IPS-NIHi11 (cell line): ENCODE results near the gene HPSE2.
"Not testable (repeated sequence)": the region's sequence is repeated elsewhere in the genome, so short reads cannot be mapped to it uniquely, and the experiment has no call there.

Source experiments
- DNase-seq: peaks from one replicate; pipeline ENCODE4 v3.0.0; 2012; ENCODE audit warnings: mixed read lengths, low spot score

HPSE2 gene

GRCh38 chr10:99005254-99005653, 230.4 kb downstream of the HPSE2 start:
- no peak for DNase-seq

GRCh38 chr10:99004738-99005137, 230.9 kb downstream of the HPSE2 start:
- no peak for DNase-seq

GRCh38 chr10:99002392-99002791, 233.3 kb downstream of the HPSE2 start:
- no peak for DNase-seq

GRCh38 chr10:98997596-98997995, 238.1 kb downstream of the HPSE2 start:
- no peak for DNase-seq

GRCh38 chr10:98994030-98994429, 241.6 kb downstream of the HPSE2 start:
- no peak for DNase-seq

GRCh38 chr10:98983751-98984150, 251.9 kb downstream of the HPSE2 start:
- DNase-seq, result not testable (repeated sequence)

GRCh38 chr10:98980353-98980752, 255.3 kb downstream of the HPSE2 start:
- no peak for DNase-seq

- DNase-seq, result no peak
These were observed 264.2 kb downstream of the HPSE2 start for GRCh38 chr10:98971464-98971863.

- no peak for DNase-seq
These were observed 268.1 kb downstream of the HPSE2 start for GRCh38 chr10:98967601-98968000.

- no peak for DNase-seq
These were observed 272.0 kb downstream of the HPSE2 start for GRCh38 chr10:98963608-98964007.

- no peak for DNase-seq
These were observed 276.3 kb downstream of the HPSE2 start for GRCh38 chr10:98959379-98959778.

- no peak for DNase-seq
These were observed 277.9 kb downstream of the HPSE2 start for GRCh38 chr10:98957801-98958200.

GRCh38 chr10:98956576-98957260, 278.9 kb downstream of the HPSE2 start:
- DNase-seq, result no peak

- DNase-seq, result no peak
These were observed 282.4 kb downstream of the HPSE2 start for GRCh38 chr10:98953251-98953650.

- no peak for DNase-seq
These were observed 284.2 kb downstream of the HPSE2 start for GRCh38 chr10:98951269-98952000.

GRCh38 chr10:98950106-98950505, 285.5 kb downstream of the HPSE2 start:
- no peak for DNase-seq

- no peak for DNase-seq
These were observed 286.3 kb downstream of the HPSE2 start for GRCh38 chr10:98949306-98949705.

GRCh38 chr10:98943681-98944080, 292.0 kb downstream of the HPSE2 start:
- DNase-seq, result no peak

GRCh38 chr10:98929709-98930108, 305.9 kb downstream of the HPSE2 start:
- DNase-seq, result no peak

GRCh38 chr10:98925651-98926050, 310.0 kb downstream of the HPSE2 start:
- no peak for DNase-seq

- DNase-seq, result no peak
These were observed 311.1 kb downstream of the HPSE2 start for GRCh38 chr10:98924526-98924925.

- DNase-seq, result no peak
These were observed 314.3 kb downstream of the HPSE2 start for GRCh38 chr10:98921316-98921715.

- DNase-seq, result no peak
These were observed 314.8 kb downstream of the HPSE2 start for GRCh38 chr10:98920807-98921206.

- DNase-seq, result no peak
These were observed 315.3 kb downstream of the HPSE2 start for GRCh38 chr10:98920360-98920759.
